Stromal cell of bone marrow (primary cell): ENCODE results near the gene GRM1.

ENCODE experiments used
- DNase-seq: peaks from one replicate; pipeline ENCODE4 v3.0.0-alpha.2; 2012; ENCODE audit warnings: low read depth

Gene GRM1

DNA sequence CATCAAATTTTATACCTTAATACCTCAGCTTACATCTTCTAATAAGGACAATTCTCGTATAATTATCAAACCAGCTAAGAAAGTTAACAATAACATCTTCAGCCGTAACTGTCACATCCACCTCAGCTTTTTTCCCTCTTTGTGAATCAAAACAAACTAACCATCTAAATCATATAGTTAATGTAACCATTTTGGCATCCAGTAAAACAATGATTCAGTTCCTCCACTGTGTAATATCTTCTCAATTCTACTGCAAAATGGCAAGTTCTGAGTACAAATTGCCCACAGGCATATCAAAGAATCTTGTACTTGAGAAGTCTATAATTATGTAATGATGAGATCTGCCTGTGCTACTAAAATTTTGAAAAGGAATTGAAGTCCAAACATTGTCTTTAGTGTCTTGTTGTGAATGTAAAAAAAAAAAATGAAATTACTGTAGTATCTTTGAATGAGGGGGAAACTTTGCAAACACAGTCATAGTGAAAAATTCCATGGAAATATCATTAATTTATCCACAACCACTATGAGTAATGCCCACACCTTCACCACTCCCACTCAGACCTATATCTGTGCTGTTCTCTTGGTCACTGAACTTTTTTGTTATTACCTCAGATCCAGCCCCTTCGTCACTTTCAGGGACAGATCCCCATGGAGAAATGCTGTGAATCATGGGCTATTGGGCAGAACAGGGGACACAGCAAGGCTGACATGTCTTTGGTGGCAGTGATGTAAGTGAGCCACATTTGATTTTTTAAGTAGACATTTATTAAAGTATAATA lies 336.1 kb downstream of the GRM1 start:
- DNase-seq, result no peak

DNA sequence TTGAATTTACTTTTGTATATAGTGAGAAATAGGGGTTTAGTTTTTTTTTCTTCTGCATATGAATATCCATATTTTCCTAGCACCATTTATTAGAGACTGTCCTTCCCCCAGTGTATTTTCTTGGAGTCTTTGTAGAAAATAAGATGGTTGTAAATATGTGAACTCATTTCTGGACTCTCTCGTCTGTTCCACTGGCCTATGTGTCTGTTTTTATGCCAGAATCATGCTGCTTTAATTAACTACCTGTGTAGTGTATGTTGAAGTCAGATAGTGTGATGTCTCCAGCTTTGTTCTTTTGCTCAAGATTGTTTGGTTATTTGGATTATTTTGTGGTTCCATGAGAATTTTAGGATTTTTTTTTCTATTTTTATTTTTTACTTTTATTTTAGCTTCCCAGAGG lies 338.2 kb downstream of the GRM1 start:
- DNase-seq, result no peak

DNA sequence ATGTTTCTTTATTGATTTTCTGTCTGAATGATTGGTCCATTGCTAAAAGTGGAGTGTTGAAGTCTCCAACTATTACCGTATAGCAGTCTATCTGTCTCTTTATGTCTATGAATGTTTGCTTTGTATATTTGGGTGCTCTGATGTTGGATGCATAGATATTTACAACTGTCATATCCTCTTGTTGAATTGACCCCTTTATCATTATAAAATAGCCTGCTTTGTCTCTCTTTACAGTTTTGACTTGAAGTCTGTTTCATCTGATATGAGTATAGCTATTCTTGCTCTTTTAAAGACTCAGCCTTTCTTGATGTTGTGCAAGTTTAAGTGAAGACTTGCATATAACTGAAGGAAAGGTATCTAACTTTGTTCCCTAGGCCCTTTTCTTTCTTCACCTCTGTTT lies 341.0 kb downstream of the GRM1 start:
- DNase-seq, result no peak

DNA sequence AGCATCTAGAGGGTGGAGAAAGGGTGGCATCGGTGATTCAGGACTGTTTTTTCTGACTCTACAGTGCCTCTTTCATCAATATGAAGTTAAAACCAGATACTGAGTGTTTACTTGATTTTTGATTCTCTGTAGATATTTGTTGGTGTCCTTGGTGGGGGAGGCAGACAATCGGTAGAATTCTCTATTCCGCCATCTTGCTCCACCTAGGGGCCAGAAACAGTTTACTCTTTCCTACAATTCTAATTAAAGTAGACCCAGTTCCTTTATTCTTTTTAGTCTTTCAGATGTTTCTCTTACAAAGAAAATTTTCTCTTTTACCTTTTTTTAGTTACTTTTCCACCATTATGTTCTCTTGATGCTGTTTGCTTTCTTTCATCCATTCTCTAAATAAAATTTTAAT lies 352.6 kb downstream of the GRM1 start:
- no peak for DNase-seq

DNA sequence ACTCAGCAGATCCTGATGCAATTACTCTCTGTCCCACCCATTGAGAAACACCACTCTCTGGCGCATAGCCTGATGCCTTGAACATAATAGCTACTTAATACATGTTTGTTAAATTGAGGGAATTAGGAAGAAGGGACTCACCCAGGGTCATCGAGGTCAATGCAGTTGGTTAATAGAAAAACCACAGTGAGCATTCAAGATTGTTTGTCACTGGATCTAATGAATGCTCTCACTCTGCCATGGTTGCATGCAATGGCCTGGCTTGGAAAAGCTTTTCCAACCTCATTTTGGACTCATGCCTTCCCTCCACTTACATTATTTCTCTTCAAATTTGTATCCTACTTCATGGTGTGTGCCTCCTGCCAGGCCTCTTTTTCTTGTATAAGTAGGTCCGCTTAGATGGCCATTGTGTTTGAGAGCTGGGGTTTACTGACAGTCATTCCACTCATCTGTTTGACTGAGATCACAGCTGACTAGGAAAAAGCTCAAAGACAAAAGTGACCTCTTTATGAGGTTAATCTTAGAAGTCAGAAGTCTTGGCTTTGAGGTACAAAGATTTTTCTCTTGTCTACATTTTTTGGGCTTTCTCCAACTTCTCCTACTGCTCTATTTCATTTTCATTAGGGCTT lies 360.0 kb downstream of the GRM1 start:
- no peak for DNase-seq

DNA sequence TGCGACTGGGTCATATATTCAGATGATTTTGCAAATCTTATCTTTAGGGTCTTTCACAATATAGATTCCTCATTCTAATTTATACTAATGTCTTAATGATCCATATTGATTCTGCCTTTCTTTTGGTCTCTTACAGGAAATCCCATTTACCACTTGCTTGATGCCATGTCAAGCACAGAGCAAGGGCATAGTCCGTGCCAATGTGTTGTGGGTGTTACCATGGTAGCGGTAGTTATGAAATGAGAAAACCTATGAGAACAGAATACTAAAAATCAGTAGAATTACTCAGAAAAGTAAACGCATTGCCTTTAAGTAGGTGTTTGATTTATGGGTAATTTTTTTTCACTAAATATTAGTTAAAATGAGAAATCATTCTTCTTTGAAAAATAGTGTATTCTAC lies 360.9 kb downstream of the GRM1 start:
- DNase-seq, result no peak

DNA sequence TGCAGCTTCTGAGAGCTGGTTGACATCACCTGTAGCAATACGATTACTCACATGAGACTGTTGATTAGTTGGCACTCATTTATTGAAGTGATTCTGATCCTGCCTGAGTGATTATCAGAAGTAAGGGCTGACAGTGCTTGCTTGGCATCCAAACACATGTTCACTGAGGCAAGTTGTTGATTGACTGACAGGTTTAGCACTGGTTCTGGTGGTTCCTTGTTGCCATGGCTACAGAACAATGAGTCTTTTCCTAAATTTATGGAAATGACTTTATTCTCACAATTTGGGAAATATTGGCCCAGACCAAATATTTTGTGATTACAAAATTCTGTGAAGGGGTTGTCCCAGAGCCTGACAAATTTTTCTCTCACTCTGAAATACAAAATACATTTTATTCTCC lies 368.8 kb downstream of the GRM1 start:
- DNase-seq, result no peak

DNA sequence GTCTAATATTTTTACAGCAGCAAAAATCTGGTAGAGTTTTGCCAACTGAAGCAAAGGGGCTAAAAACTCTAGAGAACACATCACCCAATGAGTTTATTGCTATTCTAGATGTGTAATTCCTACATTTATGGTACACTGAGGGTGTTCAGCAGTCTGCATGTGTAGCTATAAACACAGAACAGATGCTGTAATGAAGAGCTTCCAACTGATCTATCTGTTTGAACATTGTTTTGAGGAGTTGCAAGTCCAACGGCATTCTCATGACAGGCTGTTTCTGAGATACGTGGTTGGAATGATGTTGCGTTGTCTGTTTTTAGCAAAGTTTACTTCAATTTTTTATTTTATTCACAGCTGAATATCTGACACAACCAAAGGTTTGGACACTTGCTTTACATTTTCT lies 373.6 kb downstream of the GRM1 start:
- DNase-seq, result no peak

DNA sequence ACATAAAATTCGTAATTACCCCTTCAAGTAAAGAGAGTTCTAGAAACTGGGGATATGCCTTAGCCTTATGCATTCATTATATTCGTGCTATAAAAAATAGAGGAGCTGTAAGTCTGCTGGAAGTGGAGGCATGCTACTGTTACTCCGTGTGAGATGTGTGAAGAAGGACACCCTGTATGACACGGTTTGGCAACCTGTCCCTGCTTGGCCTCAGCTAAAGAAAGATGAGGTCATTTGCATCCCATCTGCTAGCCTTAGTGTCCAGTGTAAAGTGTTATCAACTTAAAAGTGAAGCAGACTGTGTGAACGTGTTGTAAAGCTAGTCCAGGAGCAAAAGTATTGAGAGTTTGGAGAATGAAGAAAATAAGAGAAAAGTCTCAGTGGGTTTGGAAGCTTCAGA lies 379.7 kb downstream of the GRM1 start:
- no peak for DNase-seq

DNA sequence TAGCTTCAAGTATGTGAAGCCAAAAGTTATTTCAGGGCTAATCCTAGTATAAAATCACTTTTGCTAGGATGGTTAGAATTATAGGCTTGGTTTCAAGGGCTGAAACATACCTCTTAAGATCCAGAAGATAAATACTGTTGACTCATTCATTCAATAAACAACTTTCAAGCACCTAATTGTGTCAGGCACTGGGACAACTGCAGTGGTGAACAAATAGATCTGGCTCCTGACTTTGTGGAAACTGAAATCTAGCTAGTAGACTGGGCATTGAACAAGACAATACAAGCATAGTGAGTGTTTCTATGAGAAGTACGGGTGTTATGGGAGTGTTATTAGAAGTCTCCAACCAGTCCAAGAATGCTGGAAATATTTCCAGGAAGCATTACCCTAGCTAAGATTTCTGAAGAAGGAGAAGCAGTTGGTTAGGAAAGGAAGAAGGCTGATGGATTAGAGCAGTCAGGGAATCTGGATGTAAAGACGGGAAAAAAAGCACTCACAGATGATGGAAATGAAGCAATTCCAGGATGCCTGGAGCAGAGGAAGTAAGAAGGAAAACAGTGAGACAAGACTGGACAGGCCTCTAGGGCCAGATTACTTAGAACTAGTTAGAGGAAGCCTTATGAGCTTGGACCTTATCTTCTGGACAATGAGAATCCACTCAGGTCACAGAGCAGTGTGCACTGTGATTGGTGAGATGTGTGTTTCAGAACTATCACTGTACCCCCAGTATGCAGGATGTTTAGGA lies 382.2 kb downstream of the GRM1 start:
- DNase-seq, result no peak

DNA sequence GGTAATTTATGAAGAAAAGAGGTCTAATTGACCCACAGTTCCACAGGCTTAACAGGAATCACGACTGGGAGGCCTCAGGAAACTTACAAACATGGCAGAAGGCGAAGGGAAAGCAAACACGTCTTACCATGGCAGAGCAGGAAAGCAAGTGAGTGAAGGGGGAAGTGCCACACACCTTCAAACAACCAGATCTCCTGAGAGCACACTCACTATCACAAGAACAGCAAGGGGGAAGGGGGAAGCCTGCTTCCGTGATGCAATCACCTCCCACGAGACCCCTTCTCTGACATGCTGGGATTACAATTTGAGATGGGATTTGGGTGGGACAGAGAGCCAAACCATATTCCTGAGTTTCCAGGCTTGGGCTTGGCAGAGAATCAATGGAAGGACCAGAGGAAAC lies 390.7 kb downstream of the GRM1 start:
- no peak for DNase-seq

DNA sequence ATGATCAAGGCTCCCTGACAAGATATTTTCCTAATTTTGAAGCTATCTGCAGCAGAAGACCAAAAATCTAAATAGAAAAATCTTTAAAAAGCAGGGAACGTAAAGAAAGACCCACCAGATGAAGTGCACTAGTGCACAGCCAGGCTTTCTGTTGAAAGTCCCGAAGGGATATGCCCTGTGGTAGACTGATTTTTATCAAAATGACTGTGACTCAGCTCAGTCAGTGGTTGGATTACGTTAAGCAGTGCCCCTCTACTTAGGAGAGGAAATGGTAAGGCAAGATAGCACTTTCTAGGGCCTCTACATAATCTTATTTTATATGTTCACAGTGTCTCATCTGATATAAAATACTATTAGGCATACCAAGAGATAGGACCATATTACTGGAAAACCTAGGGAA lies 391.4 kb downstream of the GRM1 start:
- DNase-seq, result no peak

DNA sequence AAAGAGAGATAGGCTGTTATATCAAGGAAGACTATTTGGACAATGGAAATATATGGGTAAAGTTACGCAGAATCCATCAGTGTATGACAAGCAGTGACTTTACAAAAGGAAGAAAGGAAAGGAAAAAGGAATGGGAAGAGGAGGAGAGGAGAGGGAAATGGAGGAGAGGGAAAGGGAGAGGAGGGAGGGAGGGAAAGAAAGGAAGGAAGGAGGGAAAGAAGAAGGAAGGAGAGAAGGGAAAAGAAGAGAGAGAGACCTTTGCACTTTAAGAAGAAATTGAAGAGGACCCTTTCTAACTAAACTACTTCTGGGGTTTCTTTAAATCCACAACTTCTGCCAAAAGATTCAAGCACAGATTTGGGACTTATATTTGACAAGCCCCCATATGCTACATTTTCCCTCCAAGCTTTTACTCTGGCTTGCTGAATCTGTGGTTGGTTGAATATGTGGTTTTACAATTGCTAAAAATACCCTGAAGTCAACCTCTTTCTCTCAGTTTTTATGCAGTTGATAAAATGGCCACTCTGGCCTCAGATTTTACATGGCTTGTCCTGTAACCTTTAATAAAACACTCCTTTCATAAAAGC lies 394.0 kb downstream of the GRM1 start:
- DNase-seq, result no peak

DNA sequence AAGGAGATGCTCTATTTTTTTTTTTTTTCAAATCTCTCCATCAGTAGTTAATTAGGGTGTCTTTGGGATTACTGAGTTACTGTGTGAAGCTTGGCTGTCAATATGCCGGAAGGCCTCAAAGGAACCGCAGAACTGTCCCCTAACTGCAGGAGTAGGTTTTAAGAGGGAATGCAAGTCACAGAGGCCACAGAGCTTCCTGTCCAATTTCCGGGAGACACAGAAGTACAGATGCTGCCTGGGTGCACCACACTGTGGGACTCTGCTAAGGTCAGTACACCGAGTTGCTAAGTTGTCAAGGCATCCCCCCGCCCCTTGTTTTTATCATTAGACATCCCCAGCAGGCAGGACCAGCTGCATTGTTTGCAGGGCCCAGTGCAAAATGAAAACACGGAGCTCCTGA lies 394.6 kb downstream of the GRM1 start:
- no peak for DNase-seq

DNA sequence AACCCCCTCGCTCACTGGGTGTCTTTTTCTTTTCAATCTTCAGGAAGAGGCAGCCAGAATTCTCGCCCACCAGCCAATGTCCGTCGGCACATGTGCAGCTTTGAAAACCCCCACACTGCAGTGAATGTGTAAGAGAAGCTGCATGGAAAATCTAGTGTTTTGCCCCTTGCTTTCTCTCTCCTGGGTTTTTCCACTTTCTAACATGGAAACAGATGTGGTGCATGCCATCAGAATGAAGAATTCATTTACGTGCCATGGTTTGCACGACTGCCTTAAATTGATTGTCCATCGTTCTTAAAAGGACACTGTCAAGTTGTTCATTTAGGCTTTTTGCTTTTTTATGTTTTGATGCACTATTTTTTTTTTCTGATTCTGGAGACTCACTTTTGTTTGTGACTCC lies 397.7 kb downstream of the GRM1 start:
- no peak for DNase-seq

DNA sequence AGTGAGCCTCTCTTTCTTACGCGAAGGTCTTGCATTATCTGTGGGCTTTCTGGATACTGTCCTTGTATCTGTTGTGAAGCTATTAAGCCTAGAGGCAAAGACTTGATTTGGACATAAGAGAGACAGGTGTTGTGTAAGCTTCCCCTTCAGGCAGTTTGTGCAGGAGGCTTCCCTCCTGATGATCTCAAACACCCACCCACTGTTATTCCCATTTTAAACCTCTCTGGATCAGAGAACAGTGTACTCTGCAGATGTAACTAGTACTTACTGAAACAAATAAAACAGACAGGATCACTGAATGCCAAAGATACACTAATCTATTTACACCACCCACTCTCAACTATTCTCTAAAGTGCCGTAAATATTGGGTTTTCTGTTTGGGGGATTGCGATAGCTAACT lies 401.0 kb downstream of the GRM1 start:
- no peak for DNase-seq

DNA sequence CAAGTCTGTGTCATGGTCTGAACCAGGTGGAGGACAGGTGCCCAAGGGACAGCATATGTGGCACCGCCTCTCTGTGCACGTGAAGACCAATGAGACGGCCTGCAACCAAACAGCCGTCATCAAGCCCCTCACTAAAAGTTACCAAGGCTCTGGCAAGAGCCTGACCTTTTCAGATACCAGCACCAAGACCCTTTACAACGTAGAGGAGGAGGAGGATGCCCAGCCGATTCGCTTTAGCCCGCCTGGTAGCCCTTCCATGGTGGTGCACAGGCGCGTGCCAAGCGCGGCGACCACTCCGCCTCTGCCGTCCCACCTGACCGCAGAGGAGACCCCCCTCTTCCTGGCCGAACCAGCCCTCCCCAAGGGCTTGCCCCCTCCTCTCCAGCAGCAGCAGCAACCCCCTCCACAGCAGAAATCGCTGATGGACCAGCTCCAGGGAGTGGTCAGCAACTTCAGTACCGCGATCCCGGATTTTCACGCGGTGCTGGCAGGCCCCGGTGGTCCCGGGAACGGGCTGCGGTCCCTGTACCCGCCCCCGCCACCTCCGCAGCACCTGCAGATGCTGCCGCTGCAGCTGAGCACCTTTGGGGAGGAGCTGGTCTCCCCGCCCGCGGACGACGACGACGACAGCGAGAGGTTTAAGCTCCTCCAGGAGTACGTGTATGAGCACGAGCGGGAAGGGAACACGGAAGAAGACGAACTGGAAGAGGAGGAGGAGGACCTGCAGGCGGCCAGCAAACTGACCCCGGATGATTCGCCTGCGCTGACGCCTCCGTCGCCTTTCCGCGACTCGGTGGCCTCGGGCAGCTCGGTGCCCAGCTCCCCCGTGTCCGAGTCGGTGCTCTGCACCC lies 405.2 kb downstream of the GRM1 start:
- no peak for DNase-seq

DNA sequence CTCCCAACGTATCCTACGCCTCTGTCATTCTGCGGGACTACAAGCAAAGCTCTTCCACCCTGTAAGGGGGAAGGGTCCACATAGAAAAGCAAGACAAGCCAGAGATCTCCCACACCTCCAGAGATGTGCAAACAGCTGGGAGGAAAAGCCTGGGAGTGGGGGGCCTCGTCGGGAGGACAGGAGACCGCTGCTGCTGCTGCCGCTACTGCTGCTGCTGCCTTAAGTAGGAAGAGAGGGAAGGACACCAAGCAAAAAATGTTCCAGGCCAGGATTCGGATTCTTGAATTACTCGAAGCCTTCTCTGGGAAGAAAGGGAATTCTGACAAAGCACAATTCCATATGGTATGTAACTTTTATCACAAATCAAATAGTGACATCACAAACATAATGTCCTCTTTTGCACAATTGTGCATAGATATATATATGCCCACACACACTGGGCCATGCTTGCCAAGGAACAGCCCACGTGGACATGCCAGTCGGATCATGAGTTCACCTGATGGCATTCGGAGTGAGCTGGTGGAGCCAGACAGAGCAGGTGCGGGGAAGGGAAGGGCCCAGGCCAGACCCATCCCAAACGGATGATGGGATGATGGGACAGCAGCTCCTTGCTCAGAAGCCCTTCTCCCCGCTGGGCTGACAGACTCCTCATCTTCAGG lies 406.0 kb downstream of the GRM1 start:
- no peak for DNase-seq

DNA sequence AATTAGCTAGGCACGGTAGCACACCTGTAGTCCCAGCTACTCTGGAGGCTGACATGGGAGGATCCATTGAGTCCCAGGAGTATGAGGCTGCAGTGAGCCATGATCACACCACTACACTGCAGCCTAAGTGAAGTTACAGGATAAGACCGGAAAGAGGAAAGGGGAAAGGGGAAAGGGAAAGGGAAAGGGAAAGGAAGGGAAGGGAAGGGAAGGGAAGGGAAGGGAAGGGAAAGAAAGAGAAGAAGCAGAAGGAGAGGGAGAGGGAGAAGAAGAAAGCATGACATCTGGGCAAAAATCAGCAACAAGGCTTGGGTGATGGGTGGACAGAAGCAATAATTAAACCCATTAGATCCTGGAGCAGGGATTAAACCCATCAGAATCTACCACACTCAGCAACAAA lies 413.0 kb downstream of the GRM1 start:
- no peak for DNase-seq

DNA sequence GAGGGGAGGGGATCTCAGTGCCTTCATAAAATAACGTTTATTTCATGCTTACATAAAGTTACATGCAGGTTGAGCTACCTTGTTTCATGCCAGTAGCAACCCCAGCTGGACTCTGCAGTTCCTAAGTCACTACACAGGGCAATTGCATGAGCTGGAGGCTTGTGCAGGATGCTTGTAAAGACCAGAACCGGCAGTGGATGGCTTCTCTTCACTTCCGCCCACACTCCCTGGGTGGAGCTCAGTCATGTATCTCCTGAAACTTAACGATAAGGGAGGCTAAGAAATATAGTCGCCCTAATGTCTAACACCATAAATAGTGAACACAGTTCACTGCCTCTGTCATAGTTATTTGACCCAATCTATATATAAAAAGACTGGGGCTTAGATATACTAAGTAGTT lies 415.3 kb downstream of the GRM1 start:
- DNase-seq, result no peak

DNA sequence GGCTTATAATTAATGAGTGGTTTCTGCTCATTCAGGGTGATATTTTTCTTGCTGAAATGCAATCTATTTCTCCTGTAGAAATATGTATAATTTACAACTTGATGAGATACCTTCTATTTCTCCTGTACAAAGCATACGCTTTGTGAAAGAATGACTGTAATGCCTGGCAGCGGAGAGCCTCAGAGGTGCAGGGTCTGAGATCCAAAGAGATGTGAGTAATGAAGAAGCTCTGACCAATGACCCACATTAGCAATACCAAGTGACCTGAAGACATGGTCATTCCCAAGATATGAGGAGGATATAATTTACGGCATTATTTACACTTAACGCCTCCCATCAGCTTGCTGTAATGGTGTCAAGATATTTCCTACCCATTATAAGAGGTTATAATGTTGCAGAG lies 416.4 kb downstream of the GRM1 start:
- no peak for DNase-seq

DNA sequence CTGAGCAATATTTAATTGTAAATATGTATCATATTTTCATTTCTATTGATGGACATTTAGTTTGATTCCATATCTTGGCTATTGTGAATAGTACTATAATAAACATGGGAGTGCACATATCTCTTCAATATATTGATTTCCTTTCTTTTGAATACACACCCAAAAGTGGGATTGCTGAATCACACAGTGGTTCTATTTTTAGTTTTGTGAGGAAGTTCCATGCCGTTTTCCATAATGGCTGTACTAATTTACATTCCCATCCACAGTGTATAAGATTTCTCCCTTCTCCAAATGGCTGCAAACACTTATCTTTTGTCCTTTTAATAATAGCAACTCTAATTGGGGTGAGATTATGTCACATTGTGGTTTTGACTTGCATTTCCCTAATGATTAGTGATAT lies 428.0 kb downstream of the GRM1 start:
- no peak for DNase-seq
